ENCODE measurements around the gene THRAP3.

GRCh38 chr1:36232212-36233095, 8.2 kb downstream of the THRAP3 start:
- TF ChIP-seq POLR2A (IDR thresholded peaks at IDR 0.05; ENCODE audit: low read length) (no peak), GATA1 (IDR thresholded peaks at IDR 0.05; ENCODE audit: low read depth, low read length) (no peak)
